Measurements from ENCODE around the gene PELI2.

The PELI2 gene

DNA sequence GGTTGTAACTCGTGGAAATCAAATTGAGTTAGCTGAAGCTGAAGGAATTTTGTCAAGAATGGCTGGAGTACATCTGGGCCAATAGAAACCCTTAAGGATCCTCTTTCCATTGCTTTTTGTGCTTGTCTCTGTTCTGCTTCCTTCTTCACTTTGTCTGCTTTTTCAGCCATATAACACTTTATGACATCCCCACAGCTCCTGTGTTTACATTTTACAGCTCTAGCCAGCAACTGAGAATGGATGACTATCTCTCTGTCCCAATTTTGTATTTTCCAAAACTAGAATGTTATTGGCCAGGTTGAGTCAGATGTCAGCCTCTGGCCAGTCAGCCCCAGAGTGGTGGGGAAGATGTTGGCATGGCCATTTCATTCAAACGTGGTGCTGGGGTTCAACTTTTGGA is 57.6 kb downstream of the PELI2 start:
- DNase-seq, result no peak

DNA sequence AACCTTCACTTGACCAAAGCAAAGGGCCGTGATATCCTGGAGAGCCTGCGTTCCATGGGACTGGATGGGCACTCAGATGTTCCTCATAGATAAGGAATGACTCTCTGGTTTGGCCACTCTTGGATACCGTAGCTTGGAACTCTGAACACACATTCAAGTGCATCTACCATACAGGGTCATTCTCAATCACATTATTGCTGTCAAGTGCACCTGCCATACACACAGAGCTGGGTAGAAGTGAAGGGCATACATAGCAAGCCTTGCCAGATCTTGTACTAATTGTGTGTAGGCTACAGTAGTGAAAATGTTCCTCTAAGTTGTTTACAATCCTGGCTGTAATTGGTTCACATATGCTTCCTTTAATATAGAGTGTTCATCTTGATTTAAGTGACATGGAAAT is 58.3 kb downstream of the PELI2 start:
- no peak for DNase-seq

DNA sequence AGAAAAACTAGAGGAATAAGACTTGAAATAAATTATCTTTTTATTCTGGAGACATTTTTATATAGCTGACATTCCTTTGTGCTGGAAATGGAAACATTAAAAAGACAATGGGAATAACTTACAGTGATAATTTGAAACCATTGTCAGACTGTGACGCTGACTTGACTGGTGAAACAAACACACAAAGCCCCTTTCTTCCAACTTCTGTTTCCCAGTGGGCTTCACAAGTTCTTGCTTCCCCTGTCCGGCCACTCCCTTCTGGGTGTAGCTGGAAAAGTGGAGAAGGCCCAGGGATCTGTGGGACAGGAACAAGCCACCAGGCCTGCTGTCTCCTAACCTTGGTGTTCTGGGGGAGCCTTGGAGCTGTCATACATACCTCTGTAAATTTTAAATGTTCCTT is 58.8 kb downstream of the PELI2 start:
- no peak for DNase-seq

DNA sequence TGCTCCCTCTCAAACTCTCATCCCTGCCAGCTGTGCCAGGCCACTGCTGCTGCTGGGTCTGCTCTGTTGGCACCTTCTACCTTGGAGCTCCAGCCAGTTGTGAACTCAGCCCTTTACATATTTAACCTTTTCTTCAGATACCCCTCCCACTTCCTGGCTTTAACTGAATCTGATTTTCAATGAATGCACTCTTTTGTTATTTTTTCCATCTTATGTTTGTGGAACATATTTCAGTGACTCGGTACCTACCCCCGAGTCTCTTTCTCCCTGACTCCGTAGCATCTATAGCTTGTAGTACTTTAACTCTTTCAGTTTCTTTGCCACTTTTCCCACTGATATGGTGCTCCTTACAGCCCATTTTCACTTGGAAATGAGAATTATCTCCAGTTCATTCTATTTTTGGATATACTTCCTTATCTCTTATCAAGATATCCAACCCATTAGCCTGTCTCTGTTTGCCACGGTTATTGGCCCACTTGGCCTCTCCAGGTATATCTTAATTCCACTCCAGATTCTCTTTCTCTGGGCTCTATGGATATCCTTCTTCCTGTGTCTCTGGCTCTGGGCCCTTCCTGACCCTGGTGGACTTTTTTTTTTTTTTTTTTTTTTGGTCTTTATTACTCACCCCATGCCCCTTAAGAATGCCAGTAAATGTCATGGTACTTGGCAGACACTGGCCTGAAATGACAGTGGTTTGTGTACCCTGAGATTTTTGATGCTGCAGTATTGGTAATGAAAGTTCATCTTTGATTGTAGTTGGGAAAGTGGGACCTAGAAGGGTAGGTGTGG is 62.7 kb downstream of the PELI2 start:
- DNase-seq, result no peak

DNA sequence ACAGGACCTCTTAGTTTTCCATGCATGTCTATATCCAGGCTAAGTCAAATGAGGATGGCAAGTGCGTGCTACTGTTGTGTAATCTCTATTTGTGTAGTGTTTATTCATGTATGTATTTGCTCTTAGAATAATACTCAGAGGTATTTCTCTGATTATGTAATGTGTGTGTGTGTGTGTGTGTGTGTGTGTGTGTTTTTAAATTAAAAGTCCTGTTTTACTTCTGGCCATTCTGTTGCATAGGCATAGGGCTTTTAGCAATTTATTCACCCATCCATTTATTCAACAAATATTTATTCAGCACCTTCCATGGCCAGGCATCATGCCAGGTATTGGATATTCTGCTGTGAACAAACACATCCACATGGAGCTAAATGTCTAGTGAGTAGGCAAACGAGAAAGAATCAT is 63.5 kb downstream of the PELI2 start:
- no peak for DNase-seq

DNA sequence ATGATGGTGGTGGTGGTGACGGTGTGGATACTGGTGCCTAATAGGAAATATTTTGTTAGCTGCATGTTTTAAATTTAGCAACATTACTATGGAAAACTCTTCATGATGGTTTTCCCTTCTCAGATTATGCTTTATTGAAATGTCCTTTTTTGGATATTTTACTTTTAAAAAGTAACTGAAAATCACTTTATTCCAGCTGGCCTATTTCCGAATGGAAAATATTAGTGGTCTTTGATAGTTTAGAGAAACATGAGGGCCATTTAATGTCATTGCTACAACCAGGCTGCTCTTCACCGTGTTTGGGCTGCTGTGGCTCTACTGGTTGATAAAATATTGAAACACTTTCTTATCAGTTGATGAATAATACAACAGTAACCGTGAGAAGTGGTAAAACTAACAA is 64.2 kb downstream of the PELI2 start:
- DNase-seq, result no peak

DNA sequence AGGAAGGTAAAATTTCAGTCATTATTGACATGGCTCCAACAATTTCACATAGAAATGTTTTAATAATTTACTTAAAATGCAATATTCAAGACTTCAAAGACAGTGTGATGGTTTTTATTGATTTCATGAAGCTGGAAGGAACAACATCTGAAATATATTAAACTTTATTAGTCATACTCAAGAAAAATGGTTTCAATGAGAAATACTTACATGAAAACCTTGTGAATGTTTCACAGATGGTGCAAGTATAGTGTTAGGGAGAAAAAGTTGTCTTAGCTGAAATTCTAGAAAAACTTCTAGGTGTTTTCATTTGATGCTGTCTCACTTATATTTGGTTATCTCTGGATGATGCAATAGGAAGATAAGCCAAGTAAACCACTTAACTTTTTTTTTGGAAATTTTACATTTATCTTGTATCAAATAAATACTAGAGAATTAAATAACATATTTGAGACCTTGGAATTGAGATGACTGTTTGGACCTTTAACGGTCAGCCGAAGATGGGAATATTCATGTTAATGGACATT is 65.5 kb downstream of the PELI2 start:
- DNase-seq, result no peak

DNA sequence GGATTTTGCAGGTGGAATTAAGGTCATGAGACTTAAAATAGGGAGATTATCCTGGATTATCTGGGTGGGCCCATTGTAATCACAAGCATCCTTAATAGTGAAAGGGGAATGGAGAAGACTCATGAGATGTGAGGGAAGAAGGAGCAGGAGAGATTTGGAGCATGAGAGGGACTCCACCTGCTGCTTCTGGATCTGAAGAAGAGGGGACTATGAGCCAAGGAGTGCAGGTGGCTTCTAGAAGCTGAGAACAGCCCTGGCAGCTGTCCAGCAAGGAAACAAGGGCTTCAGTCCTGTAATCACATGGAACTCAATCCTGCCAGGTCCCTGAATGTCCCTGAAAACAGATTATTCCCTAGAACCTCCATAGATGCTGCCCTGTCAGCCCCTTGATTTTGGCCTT is 67.8 kb downstream of the PELI2 start:
- no peak for DNase-seq

DNA sequence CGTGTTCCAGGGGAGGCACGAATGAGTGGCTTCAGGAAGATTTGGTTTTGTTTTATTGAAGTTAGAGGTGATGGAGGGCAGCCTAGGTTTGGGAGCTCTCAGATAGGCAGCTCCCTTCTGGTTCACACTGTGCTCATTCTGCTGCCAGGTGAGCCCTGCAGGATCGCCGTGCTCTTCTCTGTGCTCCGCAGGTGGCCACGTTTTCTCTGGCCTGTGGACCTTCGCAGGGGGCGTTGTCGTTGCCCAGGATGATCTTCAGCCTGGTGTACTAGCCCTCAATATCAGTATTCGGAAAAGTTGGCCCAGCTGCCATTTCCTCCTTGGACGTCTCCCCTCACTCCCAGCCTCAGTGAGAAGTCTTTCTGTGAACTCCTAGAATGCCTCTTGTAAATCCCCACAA is 69.5 kb downstream of the PELI2 start:
- DNase-seq, result no peak

DNA sequence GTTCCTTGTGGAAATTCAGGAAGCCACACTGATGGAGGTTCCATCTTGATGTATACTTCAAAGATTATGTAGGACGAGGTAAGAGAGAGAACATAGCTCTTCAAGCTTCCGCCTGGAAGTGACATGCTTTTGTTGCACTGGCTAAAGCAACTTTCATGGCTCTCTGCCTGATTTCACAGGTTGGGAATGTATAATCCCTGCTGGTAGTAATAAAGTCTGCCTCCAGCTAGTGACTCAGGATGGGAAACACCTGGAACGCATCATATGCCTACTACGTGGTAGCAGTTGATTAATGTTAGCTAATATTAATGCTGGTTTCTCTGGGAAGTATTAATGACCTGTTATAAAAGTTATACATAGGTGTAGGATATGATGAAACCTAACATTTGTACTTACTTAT is 71.1 kb downstream of the PELI2 start:
- no peak for DNase-seq

DNA sequence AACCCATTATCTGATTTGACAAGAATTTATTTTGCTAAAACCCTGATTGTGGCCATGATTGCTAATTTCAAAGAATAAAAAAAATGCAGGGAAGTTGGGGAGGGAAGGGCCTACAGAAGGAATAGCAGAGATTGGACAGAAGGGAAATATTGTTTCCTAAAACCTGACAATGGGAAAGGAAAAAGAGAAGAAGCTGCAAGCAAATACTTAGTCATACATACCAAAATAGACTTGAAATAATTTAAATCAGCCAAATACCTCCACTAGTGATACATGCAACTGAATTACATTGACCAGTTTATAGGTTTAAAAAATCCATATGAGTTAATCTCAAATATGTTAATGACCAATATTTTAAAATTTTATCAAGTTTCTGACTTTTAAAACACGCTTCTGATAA is 75.1 kb downstream of the PELI2 start:
- DNase-seq, result no peak

DNA sequence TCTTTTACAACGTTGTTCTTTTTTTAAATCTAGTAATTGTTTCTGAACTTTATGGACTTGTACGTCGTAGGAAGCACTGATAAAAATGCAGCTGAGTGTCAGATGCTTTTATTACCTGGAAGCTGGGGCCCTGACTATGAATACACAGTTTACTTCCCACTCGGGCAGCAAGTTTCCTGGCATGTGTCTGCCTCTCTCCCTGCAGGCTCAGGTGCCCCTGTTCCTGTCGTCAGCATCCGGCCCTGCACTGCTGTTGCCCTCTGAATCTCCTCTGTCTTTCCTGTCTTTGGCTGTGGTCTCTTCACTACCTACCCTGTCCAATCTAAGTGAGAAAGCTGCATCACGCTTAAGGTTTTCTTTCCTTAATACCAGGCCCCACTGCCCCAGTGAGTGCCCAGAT is 75.8 kb downstream of the PELI2 start:
- DNase-seq, result no peak

DNA sequence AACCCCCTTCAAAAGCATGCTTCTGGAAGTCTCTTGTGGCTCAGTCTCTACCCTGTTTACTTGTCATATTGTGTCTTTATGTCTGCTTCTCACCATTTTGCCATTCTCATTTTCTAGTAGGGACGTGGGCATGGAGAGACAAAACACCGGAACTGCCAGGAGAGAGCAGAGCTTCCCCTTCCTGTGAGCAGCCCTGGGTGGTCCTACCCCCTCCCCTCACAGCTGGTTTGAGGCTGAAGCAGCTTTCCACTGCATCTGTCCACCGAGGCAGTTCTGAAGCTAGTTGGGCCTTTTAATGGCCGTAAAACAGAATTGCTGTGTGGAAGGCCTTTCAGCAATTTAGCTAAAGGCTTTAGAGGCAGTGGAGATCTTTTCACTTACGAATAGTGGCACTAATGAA is 77.0 kb downstream of the PELI2 start:
- DNase-seq, result no peak

DNA sequence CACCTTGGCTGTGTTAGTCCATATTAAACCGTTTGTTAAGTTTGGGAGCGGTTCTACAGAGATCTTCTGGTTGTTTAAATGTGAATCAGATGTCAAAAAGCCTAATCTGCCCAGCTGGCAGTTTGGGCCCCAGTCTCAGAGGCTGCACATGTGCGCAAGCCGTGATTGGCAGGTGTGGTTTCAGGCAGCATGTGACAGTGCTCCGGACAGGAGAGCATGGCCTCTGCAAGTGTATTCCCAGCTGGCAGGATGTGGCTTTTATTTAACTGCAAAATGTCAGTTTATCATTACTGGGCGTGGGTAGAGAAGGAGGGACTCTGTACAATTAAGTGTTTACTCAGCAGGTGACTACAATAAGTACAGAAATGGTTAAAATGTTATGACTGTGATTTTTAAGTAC is 77.5 kb downstream of the PELI2 start:
- no peak for DNase-seq

DNA sequence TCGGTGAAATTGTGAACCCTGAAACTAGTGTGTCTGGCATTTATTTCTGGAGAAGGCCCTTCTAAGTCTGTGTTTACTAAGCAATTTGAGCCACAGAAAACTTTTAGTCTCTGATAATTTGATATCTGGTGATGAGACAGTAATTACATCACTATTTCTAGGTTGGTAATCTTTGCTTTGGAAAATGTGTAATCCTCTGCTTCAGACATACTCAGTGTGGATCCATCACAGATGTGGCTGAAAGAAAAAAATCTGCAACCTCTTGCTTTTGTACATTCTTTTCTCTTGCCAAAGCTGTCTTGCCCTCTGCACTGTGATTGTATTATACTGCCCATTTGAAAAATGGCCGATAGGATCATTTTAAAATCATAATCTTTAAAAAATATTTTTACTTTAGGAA is 78.1 kb downstream of the PELI2 start:
- no peak for DNase-seq

DNA sequence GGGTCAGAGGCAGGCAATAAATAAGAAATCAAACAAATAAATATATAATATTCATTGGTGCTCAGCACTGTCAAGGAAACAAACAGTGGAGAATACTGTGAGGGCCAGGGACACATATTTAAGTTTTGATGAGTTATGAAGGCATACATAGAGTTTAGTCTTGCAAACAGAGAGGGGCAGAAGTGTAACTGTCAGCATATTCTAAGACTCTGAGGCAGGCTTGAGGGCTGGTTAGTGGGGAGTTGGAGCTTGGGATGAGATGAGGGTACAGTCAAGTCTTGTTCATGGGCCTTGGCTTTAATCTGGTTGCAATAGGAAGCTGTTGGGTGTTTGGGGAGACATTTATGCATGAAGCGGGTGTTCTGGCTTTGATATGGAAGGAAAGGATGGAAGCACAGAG is 78.9 kb downstream of the PELI2 start:
- no peak for DNase-seq

DNA sequence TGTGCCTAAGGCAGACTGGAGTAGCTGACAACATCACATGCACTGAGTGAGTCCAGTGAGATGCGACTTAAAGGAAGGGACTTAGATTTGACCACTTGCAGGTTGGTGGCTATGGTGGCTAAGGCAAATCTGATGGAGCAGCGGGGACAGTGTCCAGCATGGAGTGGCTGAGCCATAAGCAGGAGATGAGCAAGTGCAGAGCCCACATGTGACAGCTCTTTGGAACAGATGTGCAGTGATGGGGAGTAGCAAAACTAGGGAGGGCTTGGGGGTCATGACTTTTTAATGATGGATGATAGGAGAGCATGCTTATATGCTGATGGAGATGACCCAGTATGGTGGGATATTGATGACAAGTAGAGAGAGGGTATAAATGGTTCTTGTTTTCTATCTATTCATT is 80.2 kb downstream of the PELI2 start:
- DNase-seq, result no peak

DNA sequence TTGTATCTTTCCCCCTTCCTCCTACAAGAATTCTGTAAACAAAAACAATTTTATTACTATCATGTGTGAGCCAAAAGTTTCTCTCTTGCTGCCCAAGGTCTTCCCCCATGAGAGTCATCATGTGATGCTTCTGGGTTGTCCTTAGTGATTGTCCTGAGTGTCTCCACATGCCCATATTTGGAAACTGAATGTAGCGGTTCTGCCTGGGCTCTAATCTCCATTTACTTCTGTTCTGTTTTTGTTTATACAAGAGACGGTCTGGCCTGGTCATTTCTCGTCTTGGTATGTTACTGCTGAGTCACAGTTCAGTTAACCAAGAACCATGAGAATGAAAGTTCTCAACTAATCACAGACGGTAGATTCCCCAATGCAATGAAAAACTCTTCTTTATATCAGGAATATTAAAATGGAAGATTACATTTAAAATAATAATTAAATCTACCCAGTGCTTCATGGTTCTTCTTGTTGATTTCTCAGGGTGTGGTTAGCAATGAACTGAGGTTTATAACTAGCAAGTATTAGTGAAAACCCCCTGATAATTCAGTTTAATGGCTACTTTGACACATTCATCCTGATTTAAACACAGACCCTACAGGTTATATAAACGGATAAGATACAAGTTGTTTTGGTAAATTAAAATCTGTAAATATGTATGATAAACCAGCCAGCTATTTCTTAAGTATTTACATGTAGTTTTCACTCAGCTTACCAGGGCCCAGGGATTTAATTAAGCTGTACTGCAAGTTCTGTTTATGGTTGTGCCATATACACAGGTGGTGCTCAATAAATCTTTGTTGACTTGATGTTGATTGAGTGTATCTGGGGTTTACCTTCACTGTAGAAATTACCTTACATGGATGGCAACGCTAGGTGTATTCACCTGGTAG is 81.1 kb downstream of the PELI2 start:
- no peak for DNase-seq

DNA sequence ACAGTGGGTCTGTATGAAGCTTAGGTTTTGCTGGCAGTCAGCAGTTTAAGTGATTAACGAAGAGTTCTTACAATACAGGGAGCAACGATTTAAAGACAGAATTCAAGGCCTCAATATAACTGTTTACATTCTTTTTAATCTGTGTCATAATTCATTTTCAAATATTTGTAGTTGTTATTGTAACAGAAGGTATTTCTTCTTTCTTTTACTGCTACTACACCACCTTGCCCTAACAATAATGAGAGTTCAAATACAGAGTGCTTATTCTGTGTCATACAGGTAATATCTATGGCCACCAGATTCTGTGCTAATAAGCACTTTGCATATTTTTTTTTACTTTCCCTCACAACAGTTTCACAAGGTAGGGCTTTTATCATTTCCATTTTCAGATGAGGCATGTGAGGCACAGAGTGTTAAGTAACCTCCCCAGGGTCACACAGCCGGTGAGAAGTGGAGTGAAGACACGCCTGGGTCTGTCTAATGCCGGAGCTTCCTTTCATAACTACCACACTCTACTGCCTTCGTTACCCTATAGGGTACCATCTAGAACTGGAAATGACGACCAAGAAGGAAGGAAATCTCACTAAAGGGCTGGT is 81.9 kb downstream of the PELI2 start:
- no peak for DNase-seq

DNA sequence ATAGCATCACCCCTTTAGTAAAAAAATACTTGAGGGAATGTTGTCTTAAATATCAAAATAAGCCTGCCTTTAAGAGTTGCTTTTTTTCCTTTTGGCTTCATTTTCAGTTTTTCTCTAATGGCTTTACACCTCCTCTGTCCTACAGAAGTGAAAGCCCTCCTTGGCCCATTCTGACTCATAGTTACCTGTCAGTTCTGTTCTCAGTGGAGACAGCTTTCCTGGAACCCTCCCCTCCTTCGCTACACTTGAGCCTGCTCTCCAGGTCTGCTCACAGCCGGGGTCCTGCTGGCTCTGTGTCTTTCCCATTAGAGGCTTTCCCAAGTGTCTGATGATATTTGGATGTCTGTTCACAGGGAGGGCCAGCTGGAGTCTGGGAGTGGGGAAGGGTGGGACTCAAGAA is 84.0 kb downstream of the PELI2 start:
- DNase-seq, result no peak

DNA sequence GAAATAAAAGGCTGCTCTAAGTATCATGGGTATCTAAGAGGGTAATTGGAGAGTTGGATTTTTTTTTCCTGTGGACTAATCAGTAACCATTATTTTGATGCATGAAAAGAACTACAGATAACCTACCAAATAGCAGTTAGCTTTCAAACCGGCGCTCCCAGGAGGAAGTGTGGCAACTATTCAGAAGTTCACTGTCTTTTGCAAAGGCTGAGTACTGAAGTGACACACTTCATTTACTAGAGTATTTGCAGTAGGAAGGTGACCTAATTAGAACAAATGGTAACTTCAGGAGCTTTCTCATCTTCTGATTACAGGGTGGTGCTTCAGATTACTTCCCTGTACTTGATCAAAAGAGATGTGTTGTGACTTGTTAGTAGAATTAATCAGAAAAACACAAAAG is 87.7 kb downstream of the PELI2 start:
- no peak for DNase-seq

DNA sequence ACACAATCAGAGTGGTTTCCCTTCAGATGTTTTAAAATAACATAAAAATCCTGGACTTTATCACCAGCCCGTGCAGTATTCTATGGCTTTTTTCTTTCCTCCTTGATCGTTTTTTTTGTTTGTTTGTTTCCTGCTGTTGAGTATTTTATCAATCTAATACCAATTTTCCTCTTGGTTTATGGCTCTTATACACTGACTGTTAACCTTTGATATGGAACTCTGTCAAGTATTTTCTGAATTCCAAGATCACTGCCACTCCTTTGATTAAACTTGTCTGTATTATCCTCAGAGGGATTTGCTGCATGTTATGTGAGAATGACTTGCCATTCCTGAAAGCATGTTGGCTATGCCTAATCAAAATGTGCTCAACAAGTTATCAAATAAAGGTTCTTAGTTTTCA is 88.4 kb downstream of the PELI2 start:
- no peak for DNase-seq

DNA sequence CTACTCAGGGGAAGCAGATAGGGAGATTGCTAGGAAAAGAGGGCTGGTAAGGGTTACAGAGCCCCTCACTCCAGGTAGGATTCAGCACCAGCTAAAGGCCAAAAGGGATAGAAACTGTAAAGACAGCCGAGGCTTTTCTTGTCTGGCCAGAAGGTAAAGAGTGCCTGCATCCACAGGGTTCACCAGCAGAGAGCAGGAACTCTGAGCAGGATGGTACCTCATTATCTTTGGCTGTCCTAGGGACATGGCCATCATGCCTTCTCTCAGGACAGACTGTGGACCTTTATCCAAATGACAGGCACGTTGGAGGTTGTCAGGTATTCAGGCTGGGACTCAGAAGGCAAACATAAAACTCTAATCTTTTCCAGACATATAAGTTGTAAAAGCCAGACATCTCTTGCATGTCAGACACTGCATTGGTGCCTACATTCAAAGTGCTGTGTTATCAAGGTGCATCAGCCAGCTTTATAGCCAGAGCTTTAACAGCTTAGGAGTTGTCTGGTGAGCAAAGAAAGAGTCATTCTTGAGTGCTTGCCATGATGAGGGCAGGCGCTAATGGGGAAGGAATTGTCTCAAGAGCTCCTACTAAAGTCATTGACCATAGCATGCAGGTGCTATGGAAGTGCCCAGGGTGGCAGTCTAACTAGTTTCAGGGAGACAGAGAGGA is 89.5 kb downstream of the PELI2 start:
- DNase-seq, result no peak
